K562 (cell line): Measurements from ENCODE around the gene NISCH. TPM values are rescaled to one million over a fixed set of nuclear protein-coding genes. Genes with fewer than 3 reads are reported as not detected.
A peak's percentile ranks its signal among the peaks of the same experiment; 100 is the strongest.

Experiments
- CBX3 ChIP-seq, 2 experiments: IDR thresholded peaks; 1 replicate in 1 of 2; 2 replicates in 1 of 2; pipeline ENCODE4 v1.6.1; 2012; ENCODE audit warnings: inconsistent platforms in 2 of 2, low read length in 2 of 2, borderline replicate concordance in 1 of 2, control low read depth in 1 of 2
- E2F6 ChIP-seq, 2 experiments: IDR thresholded peaks; 2 replicates each; pipeline ENCODE4 v1.6.1; 2011; ENCODE audit warnings: borderline replicate concordance in 1 of 2, control low read depth in 1 of 2, low read depth in 1 of 2, low read length in 1 of 2, mild to moderate bottlenecking in 1 of 2, mixed read lengths in 1 of 2, moderate library complexity in 1 of 2; ENCODE audit not compliant: insufficient read depth in 1 of 2, insufficient read length in 1 of 2, poor library complexity in 1 of 2, severe bottlenecking in 1 of 2; ENCODE audit errors: extremely low read depth in 1 of 2
- ELK1 ChIP-seq: sonication (generic); formaldehyde crosslinking; IDR thresholded peaks from 2 replicates; pipeline ENCODE4 v1.8.1; 2022; ENCODE audit warnings: missing genetic modification reagents
- NCOA1 ChIP-seq: fragments of 450-650 bp; IDR thresholded peaks from 2 replicates; pipeline ENCODE4 v1.6.1; 2016; ENCODE audit warnings: low read depth
- RREB1 ChIP-seq: fragments of 250-450 bp; sonication (Bioruptor Pico); IDR thresholded peaks from 2 replicates; pipeline ENCODE4 v1.4.0; 2020
- SFPQ ChIP-seq: fragments of 200-400 bp; formaldehyde crosslinking; IDR thresholded peaks from 2 replicates; pipeline ENCODE4 v1.6.1; 2017; ENCODE audit warnings: mild to moderate bottlenecking, low read depth, low read length, moderate library complexity
- SP1 ChIP-seq: sonication (generic); formaldehyde crosslinking; IDR thresholded peaks from 2 replicates; pipeline ENCODE4 v1.8.1; 2022; ENCODE audit warnings: mild to moderate bottlenecking, missing genetic modification reagents
- STAT5A ChIP-seq: IDR thresholded peaks from 2 replicates; pipeline ENCODE4 v1.6.1; 2012; ENCODE audit warnings: low read length, inconsistent platforms, borderline replicate concordance
- TAF1 ChIP-seq: IDR thresholded peaks from 2 replicates; pipeline ENCODE4 v1.6.1; 2011; ENCODE audit warnings: mild to moderate bottlenecking, low read length, moderate library complexity; ENCODE audit not compliant: insufficient read depth, control insufficient read depth, severe bottlenecking; ENCODE audit errors: extremely low read depth
- TFAP4 ChIP-seq: sonication (generic); formaldehyde crosslinking; IDR thresholded peaks from 2 replicates; pipeline ENCODE4 v1.8.0; 2022; ENCODE audit warnings: missing genetic modification reagents, mild to moderate bottlenecking, moderate library complexity, borderline replicate concordance
- ZBTB2 ChIP-seq: fragments of 450-650 bp; IDR thresholded peaks from 2 replicates; pipeline ENCODE4 v1.6.1; 2016; ENCODE audit warnings: antibody characterized with exemption
- polyA plus RNA-seq, 8 experiments: library from polyadenylated mRNA; depleted of rRNA in 4 of 8; stranded (reverse) in 5 of 8; unstranded in 3 of 8; fragments of >200 nt; fragmentation: Nextera tagmentation in 2 of 8; fragmentation: Illumina TruSeq in 1 of 8; extraction: Ambion mirVana in 2 of 8; extraction: Trizol in 1 of 8; gene quantifications; 2 replicates each; pipeline versions ENCODE4 v1.2.1 to v1.2.3, GENCODE V29; 2011 to 2014; ENCODE audit warnings: inconsistent platforms in 1 of 8, missing spikeins in 1 of 8
- total RNA-seq, 7 experiments: library from RNA; depleted of rRNA in 6 of 7; stranded (reverse); fragments of >200 nt in 6 of 7; fragmentation: Illumina TruSeq in 2 of 7; extraction: Trizol in 2 of 7; gene quantifications; 2 replicates each; pipeline versions ENCODE4 v1.2.1 to v1.2.3, GENCODE V29; 2011 to 2021; ENCODE audit warnings: low replicate concordance in 1 of 7

The NISCH gene
- total and polyA plus RNA-seq, 9 of the 15 experiments (the other 6 are each of a cell fraction or from before 2014, with no cell fraction given), result 0.44 to 43.5 (median 23.4) TPM

GRCh38 chr3:52536369-52537164 lies 81.2 kb downstream of the NISCH start, which contains the start of gene UQCC5 (continued):
- TF ChIP-seq E2F6 (IDR thresholded peaks at IDR 0.05; ENCODE audit: borderline replicate concordance in 1 of 2, extremely low read depth in 1 of 2, insufficient read depth in 1 of 2, insufficient read length in 1 of 2, low read depth in 1 of 2, low read length in 1 of 2, poor library complexity in 1 of 2, severe bottlenecking in 1 of 2), result peak; percentile 74 to 83
- no peak for TF ChIP-seq CBX3 (IDR thresholded peaks at IDR 0.05; ENCODE audit: borderline replicate concordance in 1 of 2, low read length in 2 of 2)
- peak; percentile 82 for TF ChIP-seq SP1 (CRISPR knock-in tag)
- peak; percentile 57; the same call in 1 of the 2 replicates for TF ChIP-seq ZBTB2
- TF ChIP-seq RREB1 (CRISPR knock-in tag), result 0 out of 2 replicates have a peak, but pooled peaks have one; percentile 46
- TF ChIP-seq NCOA1, result no peak
- TF ChIP-seq STAT5A, result no peak
- TF ChIP-seq TAF1, result peak; percentile 84
- TF ChIP-seq SFPQ, result no peak
- peak; percentile 54; the same call in 1 of the 2 replicates for TF ChIP-seq TFAP4
- TF ChIP-seq ELK1, result no peak
